ENCODE data around the gene CLEC14A. TPM values are rescaled to one million over a fixed set of nuclear protein-coding genes. Genes with fewer than 3 reads are reported as not detected.

The CLEC14A gene
- polyA plus RNA-seq, 1 donor (not counting 4 experiments of a cell fraction or from before 2014, with no cell fraction given): not detected

DNA sequence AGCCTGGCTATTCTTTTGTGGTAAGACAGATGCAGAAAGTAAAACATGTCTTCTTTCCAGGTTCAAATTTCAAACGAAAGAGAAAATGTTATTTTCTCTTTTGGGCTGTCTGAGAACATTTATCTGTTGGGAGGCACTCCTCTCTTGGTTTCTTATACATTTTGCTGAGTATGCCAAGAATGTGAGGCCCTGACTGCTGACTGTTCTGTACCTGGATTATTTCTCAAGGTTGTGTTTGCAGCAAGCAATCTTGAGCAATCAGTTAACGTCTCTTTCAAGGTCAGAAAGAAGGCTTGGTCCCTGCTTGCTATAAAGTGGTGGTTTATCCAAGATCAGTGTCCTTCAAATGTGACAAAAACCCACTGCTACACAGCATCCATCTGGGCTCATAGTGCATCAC lies 38.3 kb downstream of the CLEC14A start:
- H3K9me1 ChIP-seq (ENCODE audit: control insufficient read depth, extremely low read depth, insufficient read depth, low read length): no peaks in the 10 kb centered on the region
- H3K4me1 ChIP-seq (ENCODE audit: control insufficient read depth, extremely low read depth, insufficient read depth, low read length): no peaks in the 10 kb centered on the region
- H2AFZ ChIP-seq (ENCODE audit: control insufficient read depth, low read length): no peak overlapping the region
- H3K4me3 ChIP-seq (ENCODE audit: control insufficient read depth in 2 of 3, extremely low read depth in 1 of 3, insufficient read depth in 2 of 3, low read depth in 1 of 3, low read length in 3 of 3): no peak overlapping the region
- FAIRE-seq (no peak), DNase-seq (ENCODE audit: low read depth, low spot score) (no peak)
- H3K4me2 ChIP-seq (ENCODE audit: control insufficient read depth, extremely low read depth, insufficient read depth, low read depth, low read length): no peak overlapping the region
- no peaks in the 10 kb centered on the region for H3K79me2 ChIP-seq (ENCODE audit: control insufficient read depth, insufficient read depth, low read length)
- H3K27me3 ChIP-seq (ENCODE audit: control insufficient read depth, extremely low read depth, insufficient read depth, low read length): no peaks in the 10 kb centered on the region
- dilution Hi-C loops (cut with MboI; ENCODE audit: extremely low pct_ligation_motif_present, low sequenced_read_pairs): no loop called here
- TF ChIP-seq, protein P1, sequence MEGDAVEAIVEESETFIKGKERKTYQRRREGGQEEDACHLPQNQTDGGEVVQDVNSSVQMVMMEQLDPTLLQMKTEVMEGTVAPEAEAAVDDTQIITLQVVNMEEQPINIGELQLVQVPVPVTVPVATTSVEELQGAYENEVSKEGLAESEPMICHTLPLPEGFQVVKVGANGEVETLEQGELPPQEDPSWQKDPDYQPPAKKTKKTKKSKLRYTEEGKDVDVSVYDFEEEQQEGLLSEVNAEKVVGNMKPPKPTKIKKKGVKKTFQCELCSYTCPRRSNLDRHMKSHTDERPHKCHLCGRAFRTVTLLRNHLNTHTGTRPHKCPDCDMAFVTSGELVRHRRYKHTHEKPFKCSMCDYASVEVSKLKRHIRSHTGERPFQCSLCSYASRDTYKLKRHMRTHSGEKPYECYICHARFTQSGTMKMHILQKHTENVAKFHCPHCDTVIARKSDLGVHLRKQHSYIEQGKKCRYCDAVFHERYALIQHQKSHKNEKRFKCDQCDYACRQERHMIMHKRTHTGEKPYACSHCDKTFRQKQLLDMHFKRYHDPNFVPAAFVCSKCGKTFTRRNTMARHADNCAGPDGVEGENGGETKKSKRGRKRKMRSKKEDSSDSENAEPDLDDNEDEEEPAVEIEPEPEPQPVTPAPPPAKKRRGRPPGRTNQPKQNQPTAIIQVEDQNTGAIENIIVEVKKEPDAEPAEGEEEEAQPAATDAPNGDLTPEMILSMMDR (optimal IDR thresholded peaks at IDR 0.05 in 1 of 3, IDR thresholded peaks at IDR 0.05 in 1 of 3, conservative IDR thresholded peaks at IDR 0.05 in 1 of 3; ENCODE audit: extremely low read depth in 1 of 3, insufficient read depth in 2 of 3, low read length in 3 of 3): no peak
- TF ChIP-seq EZH2 (IDR thresholded peaks at IDR 0.05; ENCODE audit: low read length): no peak
- H3K27ac ChIP-seq (ENCODE audit: control insufficient read depth, insufficient read depth, low read length): no peak overlapping the region
- no peaks in the 10 kb centered on the region for H3K9me3 ChIP-seq (ENCODE audit: control insufficient read depth, low read depth, low read length)
- no peak overlapping the region for H3K9ac ChIP-seq (ENCODE audit: control insufficient read depth, extremely low read depth, insufficient read depth, low read length)
- no peaks in the 10 kb centered on the region for H4K20me1 ChIP-seq (ENCODE audit: control insufficient read depth, extremely low read depth, insufficient read depth, low read length)
- H3K36me3 ChIP-seq (ENCODE audit: control insufficient read depth in 2 of 2, extremely low read depth in 1 of 2, insufficient read depth in 2 of 2, low read length in 2 of 2): no peaks in the 10 kb centered on the region

DNA sequence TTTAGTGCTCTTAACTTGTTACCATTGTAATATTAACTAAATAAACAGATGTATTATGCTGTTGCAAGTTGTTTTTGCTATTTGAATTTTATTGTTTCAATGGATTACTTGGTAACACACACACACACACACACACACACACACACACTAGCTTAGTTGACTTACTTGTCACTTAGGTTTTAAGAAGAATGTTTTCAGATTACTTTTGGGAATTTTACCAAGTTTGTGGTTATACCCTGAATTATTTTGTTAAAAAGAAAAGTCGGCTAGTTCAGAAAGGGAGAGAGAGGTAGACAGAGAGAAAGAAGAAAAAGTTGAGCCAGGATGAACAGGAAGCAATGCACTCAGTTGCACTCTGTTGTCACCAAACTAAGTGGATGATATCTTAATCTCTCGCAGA lies 42.9 kb downstream of the CLEC14A start:
- dilution Hi-C loops (cut with MboI; ENCODE audit: extremely low pct_ligation_motif_present, low sequenced_read_pairs): no loop called here
- Histone ChIP-seq H3K4me1 (ENCODE audit: control insufficient read depth, extremely low read depth, insufficient read depth, low read length) (peaks cover 14% of the 10 kb centered on the region), H3K9ac (ENCODE audit: control insufficient read depth, extremely low read depth, insufficient read depth, low read length) (no peak overlapping the region), H3K9me3 (ENCODE audit: control insufficient read depth, low read depth, low read length) (peaks cover 7% of the 10 kb centered on the region), H3K27ac (ENCODE audit: control insufficient read depth, insufficient read depth, low read length) (no peak overlapping the region), H3K4me2 (ENCODE audit: control insufficient read depth, extremely low read depth, insufficient read depth, low read depth, low read length) (no peak overlapping the region), H3K36me3 (ENCODE audit: control insufficient read depth in 2 of 2, extremely low read depth in 1 of 2, insufficient read depth in 2 of 2, low read length in 2 of 2) (no peaks in the 10 kb centered on the region), H3K4me3 (ENCODE audit: control insufficient read depth in 2 of 3, extremely low read depth in 1 of 3, insufficient read depth in 2 of 3, low read depth in 1 of 3, low read length in 3 of 3) (no peak overlapping the region), H2AFZ (ENCODE audit: control insufficient read depth, low read length) (no peak overlapping the region), H3K79me2 (ENCODE audit: control insufficient read depth, insufficient read depth, low read length) (no peaks in the 10 kb centered on the region), H4K20me1 (ENCODE audit: control insufficient read depth, extremely low read depth, insufficient read depth, low read length) (peaks cover 2% of the 10 kb centered on the region), H3K27me3 (ENCODE audit: control insufficient read depth, extremely low read depth, insufficient read depth, low read length) (peaks cover 38% of the 10 kb centered on the region), H3K9me1 (ENCODE audit: control insufficient read depth, extremely low read depth, insufficient read depth, low read length) (no peaks in the 10 kb centered on the region)
- TF ChIP-seq EZH2 (IDR thresholded peaks at IDR 0.05; ENCODE audit: low read length): no peak
- TF ChIP-seq, protein P1 (optimal IDR thresholded peaks at IDR 0.05 in 1 of 3, IDR thresholded peaks at IDR 0.05 in 1 of 3, conservative IDR thresholded peaks at IDR 0.05 in 1 of 3; ENCODE audit: extremely low read depth in 1 of 3, insufficient read depth in 2 of 3, low read length in 3 of 3): no peak
- no peak for FAIRE-seq
- DNase-seq (ENCODE audit: low read depth, low spot score): no peak

All from keratinocyte (primary cell).